Endothelial cell of umbilical vein (primary cell): ENCODE measurements around the gene FTO. TPM values are rescaled to one million over a fixed set of nuclear protein-coding genes. Genes with fewer than 3 reads are reported as not detected.

Source experiments
- BruUV-seq: library from RNA; stranded (reverse); fragments of 400-500 nt; replicated peaks from 2 replicates; lab custom pipeline; 2021; lab: Mats Ljungman, UMichigan
- CTCF ChIA-PET: fragments of 300-600, 350-600 bp; sonication (Branson Sonifier 250); formaldehyde crosslinking; loops from one replicate; lab custom pipeline; 2021; ENCODE audit warnings: antibody characterized with exemption, inconsistent platforms; lab: Charles Lee
- POLR2A ChIA-PET: fragments of 300-600, 350-600 bp; sonication (Branson Sonifier 250); formaldehyde crosslinking; loops from one replicate; lab custom pipeline; 2021; ENCODE audit warnings: antibody characterized with exemption, inconsistent platforms; lab: Charles Lee
- DNase-seq: peaks from one replicate; pipeline ENCODE4 v3.0.0-alpha.2; 2011; ENCODE audit warnings: low read depth, low spot score
- FAIRE-seq: peaks from 2 replicates; lab custom pipeline; 2011; peaks lifted over from hg19 to GRCh38; lab: Jason Lieb, UNC
- H2AFZ ChIP-seq: 2 replicates; pipeline ENCODE4 v1.6.0; 2012; ENCODE audit warnings: low read depth, low read length, control low read depth, inconsistent platforms
- H3K27ac ChIP-seq: 2 replicates; pipeline ENCODE4 v1.5.1; 2011; ENCODE audit warnings: low read depth, mild to moderate bottlenecking, control low read depth, low read length, moderate library complexity; ENCODE audit not compliant: insufficient read depth
- H3K27me3 ChIP-seq, 2 experiments: 2 replicates each; pipeline versions ENCODE4 v1.6.0 to v1.6.1; 2011; ENCODE audit warnings: low read length in 2 of 2, mixed read lengths in 1 of 2; ENCODE audit not compliant: control insufficient read depth in 2 of 2, insufficient read depth in 2 of 2
- H3K36me3 ChIP-seq, 2 experiments: 2 replicates in 1 of 2; 3 replicates in 1 of 2; pipeline ENCODE4 v1.5.1; 2011; ENCODE audit warnings: low read length in 2 of 2, mild to moderate bottlenecking in 1 of 2, moderate library complexity in 1 of 2; ENCODE audit not compliant: control insufficient read depth in 2 of 2, insufficient read depth in 2 of 2; ENCODE audit errors: extremely low read depth in 1 of 2
- H3K4me1 ChIP-seq: 3 replicates; pipeline ENCODE4 v1.5.1; 2011; ENCODE audit warnings: mild to moderate bottlenecking, low read length; ENCODE audit not compliant: control insufficient read depth, insufficient read depth; ENCODE audit errors: extremely low read depth
- H3K4me2 ChIP-seq: 2 replicates; pipeline ENCODE4 v1.6.1; 2011; ENCODE audit warnings: low read length, control low read depth, mixed read lengths; ENCODE audit not compliant: insufficient read depth
- H3K4me3 ChIP-seq, 3 experiments: fragments of 200-600 bp in 1 of 3; sonication (generic), shearing (Covaris generic) in 1 of 3; replicated peaks in 1 of 3; 2 replicates each; pipeline ENCODE4 v1.5.1; 2011 to 2016; ENCODE audit warnings: control low read depth in 3 of 3, low read length in 3 of 3, mild to moderate bottlenecking in 2 of 3, inconsistent platforms in 1 of 3, low read depth in 1 of 3, moderate library complexity in 1 of 3; ENCODE audit not compliant: insufficient read depth in 1 of 3
- H3K79me2 ChIP-seq: 2 replicates; pipeline ENCODE4 v1.6.0; 2012; ENCODE audit warnings: low read length, inconsistent platforms; ENCODE audit not compliant: control insufficient read depth, insufficient read depth
- H3K9ac ChIP-seq: replicated peaks from 2 replicates; pipeline ENCODE3; 2011; ENCODE audit warnings: low read length, control low read depth; ENCODE audit not compliant: insufficient read depth; ENCODE audit errors: extremely low read depth
- H3K9me1 ChIP-seq: replicated peaks from 3 replicates; pipeline ENCODE4 v1.6.0; 2011; ENCODE audit warnings: mild to moderate bottlenecking, low read length; ENCODE audit not compliant: control insufficient read depth, insufficient read depth; ENCODE audit errors: extremely low read depth
- H3K9me3 ChIP-seq: replicated peaks from 2 replicates; pipeline ENCODE4 v1.5.1; 2012; ENCODE audit warnings: low read length, inconsistent platforms; ENCODE audit not compliant: control insufficient read depth, insufficient read depth
- H4K20me1 ChIP-seq: replicated peaks from 2 replicates; pipeline ENCODE3; 2011; ENCODE audit warnings: mild to moderate bottlenecking, low read length; ENCODE audit not compliant: control insufficient read depth, insufficient read depth; ENCODE audit errors: extremely low read depth
- CTCF ChIP-seq, 2 donors: IDR thresholded peaks; 1 replicate in 1 of 2; 2 replicates in 1 of 2; pipeline ENCODE4 v1.5.1; 2011; ENCODE audit warnings: low read length in 2 of 2, mild to moderate bottlenecking in 2 of 2, moderate library complexity in 2 of 2, control low read depth in 1 of 2, inconsistent platforms in 1 of 2, low read depth in 1 of 2; ENCODE audit not compliant: insufficient read depth in 1 of 2; ENCODE audit errors: extremely low read depth in 1 of 2
- FOS ChIP-seq: IDR thresholded peaks from 2 replicates; pipeline ENCODE4 v1.6.1; 2011; ENCODE audit warnings: mild to moderate bottlenecking, low read length, moderate library complexity, borderline replicate concordance; ENCODE audit not compliant: insufficient read depth
- JUN ChIP-seq: IDR thresholded peaks from 2 replicates; pipeline ENCODE4 v1.6.1; 2011; ENCODE audit warnings: borderline replicate concordance, low read depth; ENCODE audit not compliant: insufficient read length, insufficient read depth
- MYC ChIP-seq: IDR thresholded peaks from one replicate; pipeline ENCODE4 v1.6.1; 2011; ENCODE audit warnings: mild to moderate bottlenecking, low read depth, low read length
- POLR2A ChIP-seq: IDR thresholded peaks from 2 replicates; pipeline ENCODE4 v1.6.1; 2012; ENCODE audit warnings: low read depth, mild to moderate bottlenecking, control low read depth, low read length
- POLR2AphosphoS5 ChIP-seq: IDR thresholded peaks from 2 replicates; pipeline ENCODE4 v1.6.1; 2012; ENCODE audit warnings: low read depth, mild to moderate bottlenecking, control low read depth, low read length, moderate library complexity; ENCODE audit not compliant: insufficient read depth
- dilution Hi-C: fragments of 300-500 bp; cut with MboI; formaldehyde crosslinking; loops from one replicate; pipeline ENCODE4 v1.15.0; 2019; ENCODE audit warnings: low sequenced_read_pairs; ENCODE audit not compliant: extremely low pct_ligation_motif_present
- intact Hi-C: fragments of 100-400 bp; cut with micrococcal nuclease; formaldehyde crosslinking; loops from one replicate; pipeline ENCODE4 v1.10.0; 2022
- polyA plus RNA-seq, 4 experiments: library from polyadenylated mRNA; depleted of rRNA in 3 of 4; stranded (reverse) in 3 of 4; unstranded in 1 of 4; fragments of >200 nt; gene quantifications; 2 replicates each; pipeline versions ENCODE4 v1.2.1 to v1.2.3, GENCODE V29; 2011 to 2012; ENCODE audit warnings: missing spikeins in 1 of 4
- total RNA-seq: library from RNA; stranded (reverse); gene quantifications from 2 replicates; pipeline ENCODE4 v1.2.3, GENCODE V29; 2021

Gene FTO
- total and polyA plus RNA-seq, 2 donors (not counting 3 experiments of a cell fraction or from before 2014, with no cell fraction given), result 48.6 to 87.1 TPM

- intact Hi-C loops (no loop called here), dilution Hi-C loops (no loop called here)
- TF ChIP-seq MYC (no peak), JUN (no peak)
- no peaks in the 10 kb centered on the region for H3K9me1 ChIP-seq
- no peaks in the 10 kb centered on the region for H3K79me2 ChIP-seq
- H2AFZ ChIP-seq, result no peak overlapping the region
- H3K27me3 ChIP-seq, result no peaks in the 10 kb centered on the region
- no peak overlapping the region for H3K27ac ChIP-seq
- BruUV-seq, result no TSS peak
- no peak overlapping the region for H3K4me2 ChIP-seq
- no peak overlapping the region for H3K4me3 ChIP-seq
- no peaks in the 10 kb centered on the region for H3K36me3 ChIP-seq
- ChIA-PET POLR2A (no interaction called here), CTCF (no interaction called here)
- DNase-seq, result no peak
- H3K9me3 ChIP-seq, result no peaks in the 10 kb centered on the region
- H3K4me1 ChIP-seq, result no peaks in the 10 kb centered on the region
- H4K20me1 ChIP-seq, result no peaks in the 10 kb centered on the region
- H3K9ac ChIP-seq, result no peak overlapping the region
- FAIRE-seq, result no peak
These were observed 399.2 kb downstream of the FTO start for GRCh38 chr16:54102888-54103866.

- DNase-seq, result no peak
These were observed 402.1 kb downstream of the FTO start for GRCh38 chr16:54106057-54106456.

More at GRCh38 chr16:54106057-54106456, 402.1 kb downstream of the FTO start:
- BruUV-seq, result no TSS peak
- ChIA-PET CTCF (no interaction called here), POLR2A (no interaction called here)
- Histone ChIP-seq H3K79me2 (no peaks in the 10 kb centered on the region), H3K4me3 (no peak overlapping the region), H3K9me3 (no peaks in the 10 kb centered on the region), H2AFZ (no peak overlapping the region), H4K20me1 (no peaks in the 10 kb centered on the region), H3K4me2 (no peak overlapping the region), H3K9me1 (no peaks in the 10 kb centered on the region), H3K36me3 (no peaks in the 10 kb centered on the region), H3K27me3 (no peaks in the 10 kb centered on the region), H3K4me1 (no peaks in the 10 kb centered on the region), H3K27ac (no peak overlapping the region), H3K9ac (no peak overlapping the region)
- intact Hi-C loops, result no loop called here
- TF ChIP-seq POLR2A, result no peak
- no peak for TF ChIP-seq MYC
- TF ChIP-seq CTCF (IDR thresholded peaks at IDR 0.05; ENCODE audit: extremely low read depth in 1 of 2, insufficient read depth in 1 of 2, low read depth in 1 of 2, low read length in 2 of 2), result no peak
- TF ChIP-seq JUN, result no peak
- TF ChIP-seq FOS, result no peak
- TF ChIP-seq POLR2AphosphoS5, result no peak
- no peak for FAIRE-seq
- dilution Hi-C loops, result no loop called here
